SKM-1 treated with dmso at 0.1 percent for 144 hours (cell line): ENCODE results near the gene DNAJB8.

Experiments
- DNase-seq: peaks from one replicate; lab custom pipeline; 2025; ENCODE audit not compliant: unreplicated experiment; lab: John Stamatoyannopoulos, UW

Gene DNAJB8

GRCh38 chr3:128466840-128467541 is at the start of gene DNAJB8:
Gene DNAJB8, minus strand, starts transcription at chr3:128466890. Its CDS starts 3,645 bp downstream, at chr3:128463245.
- DNase-seq = no peak

- DNase-seq = no peak
Measured at GRCh38 chr3:128515967-128516366, 49.3 kb upstream of the DNAJB8 start.

GRCh38 chr3:128508852-128509251 is 42.2 kb upstream of the DNAJB8 start:
- no peak for DNase-seq

- no peak for DNase-seq
Measured at GRCh38 chr3:128506754-128507153, 40.1 kb upstream of the DNAJB8 start.

GRCh38 chr3:128505771-128506170 is 39.1 kb upstream of the DNAJB8 start:
- no peak for DNase-seq

- no peak for DNase-seq
Measured at GRCh38 chr3:128504963-128505730, 38.5 kb upstream of the DNAJB8 start.

- DNase-seq = no peak
Measured at GRCh38 chr3:128504533-128504915, 37.8 kb upstream of the DNAJB8 start.

- DNase-seq = no peak
Measured at GRCh38 chr3:128503751-128504532, 37.3 kb upstream of the DNAJB8 start.

- no peak for DNase-seq
Measured at GRCh38 chr3:128503164-128503651, 36.5 kb upstream of the DNAJB8 start.

- no peak for DNase-seq
Measured at GRCh38 chr3:128502712-128503111, 36.0 kb upstream of the DNAJB8 start.

- no peak for DNase-seq
Measured at GRCh38 chr3:128501431-128501830, 34.7 kb upstream of the DNAJB8 start.

- DNase-seq = no peak
Measured at GRCh38 chr3:128500556-128500955, 33.9 kb upstream of the DNAJB8 start.

GRCh38 chr3:128499724-128500275 is 33.1 kb upstream of the DNAJB8 start:
- no peak for DNase-seq

GRCh38 chr3:128498901-128499530 is 32.3 kb upstream of the DNAJB8 start:
- DNase-seq = no peak

- DNase-seq = no peak
Measured at GRCh38 chr3:128498127-128498626, 31.5 kb upstream of the DNAJB8 start.

- peak; percentile 34 for DNase-seq
Measured at GRCh38 chr3:128497305-128498126, 30.8 kb upstream of the DNAJB8 start.

GRCh38 chr3:128496602-128497304 is 30.1 kb upstream of the DNAJB8 start:
- no peak for DNase-seq

- no peak for DNase-seq
Measured at GRCh38 chr3:128496019-128496601, 29.4 kb upstream of the DNAJB8 start.
